Neural crest cell (in vitro differentiated cells): ENCODE results near the gene NTRK2. TPM values are rescaled to one million over a fixed set of nuclear protein-coding genes. Genes with fewer than 3 reads are reported as not detected.

Experiments used
- DNase-seq: peaks from one replicate; pipeline ENCODE4 v3.0.0; 2021; ENCODE audit warnings: low read depth, mixed read lengths, low spot score
- H3K27ac Mint-ChIP-seq: one replicate; pipeline ENCODE4 v1.8.0; 2021; ENCODE audit warnings: mild to moderate bottlenecking, mixed read lengths; ENCODE audit not compliant: unreplicated experiment
- H3K27me3 Mint-ChIP-seq: 2 replicates; pipeline ENCODE4 v1.8.0; 2021; ENCODE audit warnings: low read depth, mild to moderate bottlenecking, mixed read lengths
- H3K36me3 Mint-ChIP-seq: 2 replicates; pipeline ENCODE4 v1.8.0; 2021; ENCODE audit warnings: low read depth, mild to moderate bottlenecking, mixed read lengths
- H3K4me1 Mint-ChIP-seq: 2 replicates; pipeline ENCODE4 v1.8.0; 2021; ENCODE audit warnings: mixed read lengths
- H3K4me3 Mint-ChIP-seq: one replicate; pipeline ENCODE4 v1.8.0; 2021; ENCODE audit warnings: mild to moderate bottlenecking, mixed read lengths
- H3K9me3 Mint-ChIP-seq: 2 replicates; pipeline ENCODE4 v1.8.0; 2021; ENCODE audit warnings: mixed read lengths
- total RNA-seq: library from RNA; stranded (reverse); gene quantifications from 2 replicates; pipeline ENCODE4 v1.2.1, GENCODE V29; 2021
- TF ChIP-seq, protein P1 (sequence below): fragments of 200-600 bp; sonication (generic); conservative IDR thresholded peaks from 2 replicates; pipeline ENCODE4 v1.5.0; 2021; ENCODE audit warnings: antibody characterized with exemption, mild to moderate bottlenecking

The NTRK2 gene
- total RNA-seq, 1 donor from 2014 or later, result 20.6 TPM

DNA sequence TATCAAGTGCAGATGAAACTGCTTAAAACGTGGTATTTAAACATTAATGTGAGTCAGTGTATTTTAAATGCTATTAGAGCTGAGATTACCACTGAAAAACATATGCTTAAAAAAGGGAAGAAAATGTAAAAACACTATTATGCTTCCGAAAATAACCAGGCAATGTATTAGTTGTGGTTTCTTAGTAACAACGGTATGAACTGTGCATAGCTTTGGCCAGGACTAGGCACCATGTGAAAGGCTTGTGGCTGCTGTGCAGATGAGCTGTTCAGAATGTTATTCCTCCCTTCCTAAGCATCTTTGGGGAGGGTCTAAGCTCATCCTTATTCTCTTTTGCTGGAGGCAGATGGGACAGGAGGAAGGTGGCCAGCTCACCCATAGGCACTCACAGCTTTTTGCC is 84.9 kb downstream of the NTRK2 start:
- Mint-ChIP-seq H3K36me3 (peaks cover 2% of the 10 kb centered on the region), H3K4me3 (no peak overlapping the region), H3K27me3 (no peaks in the 10 kb centered on the region), H3K9me3 (no peaks in the 10 kb centered on the region), H3K4me1 (no peaks in the 10 kb centered on the region), H3K27ac (no peak overlapping the region)
- TF ChIP-seq, protein P1, sequence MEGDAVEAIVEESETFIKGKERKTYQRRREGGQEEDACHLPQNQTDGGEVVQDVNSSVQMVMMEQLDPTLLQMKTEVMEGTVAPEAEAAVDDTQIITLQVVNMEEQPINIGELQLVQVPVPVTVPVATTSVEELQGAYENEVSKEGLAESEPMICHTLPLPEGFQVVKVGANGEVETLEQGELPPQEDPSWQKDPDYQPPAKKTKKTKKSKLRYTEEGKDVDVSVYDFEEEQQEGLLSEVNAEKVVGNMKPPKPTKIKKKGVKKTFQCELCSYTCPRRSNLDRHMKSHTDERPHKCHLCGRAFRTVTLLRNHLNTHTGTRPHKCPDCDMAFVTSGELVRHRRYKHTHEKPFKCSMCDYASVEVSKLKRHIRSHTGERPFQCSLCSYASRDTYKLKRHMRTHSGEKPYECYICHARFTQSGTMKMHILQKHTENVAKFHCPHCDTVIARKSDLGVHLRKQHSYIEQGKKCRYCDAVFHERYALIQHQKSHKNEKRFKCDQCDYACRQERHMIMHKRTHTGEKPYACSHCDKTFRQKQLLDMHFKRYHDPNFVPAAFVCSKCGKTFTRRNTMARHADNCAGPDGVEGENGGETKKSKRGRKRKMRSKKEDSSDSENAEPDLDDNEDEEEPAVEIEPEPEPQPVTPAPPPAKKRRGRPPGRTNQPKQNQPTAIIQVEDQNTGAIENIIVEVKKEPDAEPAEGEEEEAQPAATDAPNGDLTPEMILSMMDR, result no peak
- DNase-seq, result no peak

DNA sequence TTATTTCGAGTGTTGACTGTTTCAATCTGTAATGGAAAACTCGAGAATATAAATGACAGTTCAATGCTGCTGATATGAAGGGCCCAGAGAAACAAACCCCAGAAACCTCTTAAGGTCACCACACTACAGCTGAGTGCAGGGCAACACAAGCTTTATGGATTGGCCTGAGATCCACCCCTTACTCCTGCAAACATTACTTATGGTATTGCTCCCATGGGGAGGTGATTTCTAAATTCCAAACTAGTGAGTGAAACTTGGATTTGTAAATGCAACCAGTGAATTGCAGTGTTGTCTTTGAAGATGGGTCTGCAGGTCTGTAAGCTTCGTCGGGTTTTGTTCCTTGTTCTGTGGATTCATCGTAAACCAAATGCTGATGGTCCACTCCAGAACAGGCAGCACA is 85.4 kb downstream of the NTRK2 start:
- H3K27me3 Mint-ChIP-seq, result no peaks in the 10 kb centered on the region
- no peak for DNase-seq
- H3K9me3 Mint-ChIP-seq, result no peaks in the 10 kb centered on the region
- H3K4me1 Mint-ChIP-seq, result no peaks in the 10 kb centered on the region
- no peak overlapping the region for H3K4me3 Mint-ChIP-seq
- no peak overlapping the region for H3K27ac Mint-ChIP-seq
- TF ChIP-seq, protein P1, result no peak
- H3K36me3 Mint-ChIP-seq, result peaks cover 2% of the 10 kb centered on the region

DNA sequence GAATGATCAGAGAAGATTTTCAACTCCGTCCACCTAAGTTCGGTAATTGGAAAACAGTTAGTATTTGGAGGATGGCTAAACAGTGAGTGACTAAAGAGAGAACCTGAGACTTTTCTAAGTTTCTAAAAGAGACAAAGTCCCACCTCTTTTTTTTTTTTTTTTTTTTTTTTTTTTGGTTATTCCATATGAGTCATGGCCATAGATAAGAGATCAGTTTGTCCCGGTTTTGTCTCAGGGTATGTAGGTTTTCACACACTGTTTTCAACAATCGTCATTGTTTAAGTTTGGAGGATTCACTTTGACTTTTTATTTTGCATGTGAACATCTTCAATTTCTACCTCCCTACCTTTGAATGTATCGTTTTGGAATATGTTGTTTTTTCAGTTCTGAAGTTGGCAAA is 85.9 kb downstream of the NTRK2 start:
- TF ChIP-seq, protein P1, result no peak
- Mint-ChIP-seq H3K4me1 (peaks cover under 1% of the 10 kb centered on the region), H3K36me3 (peaks cover 2% of the 10 kb centered on the region), H3K9me3 (no peaks in the 10 kb centered on the region), H3K27me3 (no peaks in the 10 kb centered on the region), H3K4me3 (no peak overlapping the region), H3K27ac (no peak overlapping the region)
- no peak for DNase-seq

DNA sequence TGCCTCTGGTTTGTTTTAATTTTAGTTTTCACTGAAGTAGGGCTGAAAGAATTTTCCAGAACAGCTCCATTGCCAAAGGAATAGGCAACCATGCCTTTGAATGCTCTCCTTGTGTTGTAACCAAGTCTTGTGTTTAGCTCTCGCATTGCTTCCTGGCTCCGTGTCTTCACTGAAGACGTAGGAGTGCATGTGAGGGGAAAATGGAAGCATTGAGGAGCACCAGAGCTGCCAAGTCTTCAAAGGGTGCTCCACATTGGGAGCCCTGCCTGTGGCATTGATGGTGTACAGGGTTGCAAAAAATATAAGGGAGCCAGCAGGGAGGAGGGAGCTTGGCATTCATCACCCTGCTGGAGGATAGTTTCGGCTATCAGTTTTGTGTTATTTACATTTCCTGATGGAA is 86.6 kb downstream of the NTRK2 start:
- no peak for DNase-seq
- no peak overlapping the region for H3K4me3 Mint-ChIP-seq
- H3K27ac Mint-ChIP-seq, result no peak overlapping the region
- no peaks in the 10 kb centered on the region for H3K27me3 Mint-ChIP-seq
- H3K36me3 Mint-ChIP-seq, result peaks cover 2% of the 10 kb centered on the region
- TF ChIP-seq, protein P1, result no peak
- H3K9me3 Mint-ChIP-seq, result no peaks in the 10 kb centered on the region
- peaks cover 9% of the 10 kb centered on the region for H3K4me1 Mint-ChIP-seq

DNA sequence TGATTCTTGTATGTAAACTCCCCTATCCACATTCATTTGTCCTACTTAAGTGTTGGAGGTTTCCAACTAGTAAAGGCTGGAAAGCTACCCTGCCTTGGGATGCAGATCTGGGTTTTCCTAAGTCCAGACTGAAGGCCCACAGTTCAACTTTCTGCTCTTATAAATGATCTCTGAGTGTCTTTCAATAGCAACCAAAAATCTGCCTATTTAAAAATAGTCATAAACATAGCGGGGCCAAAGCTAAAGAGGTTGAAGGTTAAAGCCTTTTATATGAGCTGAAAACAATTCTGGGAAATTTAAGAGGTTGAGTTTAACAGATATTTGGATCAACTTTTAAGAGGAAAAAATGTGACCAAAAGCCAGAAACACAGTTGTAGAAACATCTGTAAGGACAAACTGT is 87.2 kb downstream of the NTRK2 start:
- TF ChIP-seq, protein P1, result no peak
- H3K9me3 Mint-ChIP-seq, result peaks cover 3% of the 10 kb centered on the region
- H3K4me1 Mint-ChIP-seq, result peaks cover 13% of the 10 kb centered on the region
- H3K4me3 Mint-ChIP-seq, result no peak overlapping the region
- no peak overlapping the region for H3K27ac Mint-ChIP-seq
- no peaks in the 10 kb centered on the region for H3K27me3 Mint-ChIP-seq
- DNase-seq, result no peak
- peaks cover 2% of the 10 kb centered on the region for H3K36me3 Mint-ChIP-seq

DNA sequence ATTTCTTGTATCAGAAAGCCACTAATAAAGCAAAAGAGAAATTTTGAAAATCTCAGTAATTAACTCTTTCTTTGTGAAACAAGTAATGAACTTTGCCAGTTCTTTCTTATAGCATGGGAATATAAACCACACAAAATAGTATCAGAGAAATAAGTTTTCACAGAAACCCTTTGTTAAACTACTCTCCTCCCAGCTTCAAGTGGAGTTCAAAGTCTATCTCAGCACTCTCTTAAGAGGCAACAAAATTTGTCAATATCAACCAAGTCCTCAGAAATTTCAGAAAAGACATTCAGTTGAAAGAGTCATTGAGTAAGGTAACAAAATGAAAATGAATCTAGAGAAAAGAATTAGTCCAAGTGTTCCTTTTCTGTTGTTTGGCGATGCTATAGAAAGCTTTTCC is 89.3 kb downstream of the NTRK2 start:
- peaks cover 13% of the 10 kb centered on the region for H3K4me1 Mint-ChIP-seq
- H3K4me3 Mint-ChIP-seq, result no peak overlapping the region
- H3K36me3 Mint-ChIP-seq, result peaks cover 8% of the 10 kb centered on the region
- H3K9me3 Mint-ChIP-seq, result peaks cover 6% of the 10 kb centered on the region
- H3K27me3 Mint-ChIP-seq, result no peaks in the 10 kb centered on the region
- TF ChIP-seq, protein P1, result no peak
- DNase-seq, result no peak
- peak overlapping the region; percentile 16 for H3K27ac Mint-ChIP-seq
